LHCN-M2 (cell line): ENCODE measurements around the gene CNTNAP4. TPM values are rescaled to one million over a fixed set of nuclear protein-coding genes. Genes with fewer than 3 reads are reported as not detected.

Experiments used
- DNase-seq: peaks from one replicate; pipeline ENCODE4 v3.0.0-alpha.2; 2012; ENCODE audit warnings: low read depth
- total RNA-seq: library from RNA; depleted of rRNA; stranded (reverse); fragments of >200 nt; gene quantifications from 2 replicates; pipeline ENCODE4 v1.2.3, GENCODE V29; 2014

CNTNAP4 gene
- total RNA-seq, 1 experiment from 2014 or later, result not detected

GRCh38 chr16:76303637-76304314 is 26.6 kb downstream of the CNTNAP4 start:
- DNase-seq, result no peak

GRCh38 chr16:76309639-76310335 is 32.6 kb downstream of the CNTNAP4 start:
- DNase-seq, result no peak

DNA sequence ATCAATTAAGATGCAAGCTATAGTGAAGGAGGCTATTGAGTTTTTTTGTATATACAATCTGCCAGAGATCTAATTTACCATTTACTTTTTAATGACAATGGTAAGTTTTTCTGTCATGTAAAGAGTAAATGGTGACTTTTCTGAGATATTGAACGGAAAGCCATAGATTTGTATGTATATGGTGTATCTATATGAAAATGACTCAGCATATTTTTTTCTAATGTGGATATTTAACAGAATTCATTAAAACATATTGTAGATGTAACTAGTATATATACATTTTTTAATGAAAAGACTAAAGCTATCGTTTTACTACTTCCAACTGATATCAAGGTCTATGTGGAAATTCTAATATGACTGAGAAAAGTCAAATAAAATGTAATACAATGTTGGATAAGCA is 34.1 kb downstream of the CNTNAP4 start:
- no peak for DNase-seq

DNA sequence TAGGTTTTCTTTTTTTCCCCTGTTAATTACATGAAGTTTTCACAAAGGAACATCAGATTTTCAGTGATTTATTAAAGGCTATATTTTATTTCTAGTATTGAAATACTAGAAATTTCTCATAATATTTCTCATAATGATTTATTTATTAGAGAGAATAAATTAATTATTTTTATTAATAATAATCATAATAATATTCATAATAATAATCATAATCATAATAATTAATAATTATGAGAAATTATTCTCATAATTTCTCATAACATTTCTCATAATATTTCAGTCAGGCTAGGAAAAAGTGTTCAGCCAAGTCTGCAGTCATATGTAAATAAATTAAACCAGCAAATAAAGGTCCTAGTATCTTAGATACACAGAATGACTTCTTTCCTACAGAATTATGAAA is 41.4 kb downstream of the CNTNAP4 start:
- DNase-seq, result no peak

- DNase-seq, result no peak
Measured at GRCh38 chr16:76329106-76329505, 51.9 kb downstream of the CNTNAP4 start.

DNA sequence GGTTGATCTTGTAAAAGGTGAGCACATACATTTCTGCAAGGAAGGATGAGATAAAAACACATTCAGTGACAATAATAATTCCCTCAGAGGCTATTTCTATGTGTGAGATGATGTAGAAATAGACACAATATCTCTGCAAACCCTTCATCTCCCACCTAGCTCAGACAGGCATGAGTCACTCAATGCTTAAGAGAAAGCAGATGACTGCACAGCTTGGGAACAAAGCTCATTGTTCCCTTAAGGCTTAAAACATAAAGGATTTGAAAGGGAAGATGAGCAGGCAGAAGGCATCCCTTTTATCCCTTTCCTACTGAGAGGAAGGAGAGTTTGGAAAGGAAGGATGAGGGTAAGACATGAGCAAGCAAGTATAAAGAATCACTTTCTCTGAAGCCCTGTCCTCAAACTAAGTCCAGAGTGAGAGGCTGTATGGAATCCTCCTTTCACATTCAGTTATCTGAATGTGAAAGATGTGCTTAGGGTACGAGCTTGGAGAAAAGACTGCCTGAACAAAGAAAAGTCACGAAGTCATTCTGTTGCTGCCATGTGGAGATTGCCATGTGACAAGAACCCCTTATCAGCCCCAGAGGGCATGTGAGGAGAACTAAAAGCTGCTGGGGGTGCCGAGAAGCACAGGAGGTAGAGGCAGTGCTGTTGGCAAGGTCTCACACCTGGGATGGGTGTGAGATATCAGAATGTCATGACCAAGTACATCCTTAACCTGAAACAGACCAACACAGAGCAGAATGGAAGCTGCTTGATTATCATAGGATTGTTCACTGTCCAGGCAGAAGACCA is 58.2 kb downstream of the CNTNAP4 start:
- DNase-seq, result no peak

DNA sequence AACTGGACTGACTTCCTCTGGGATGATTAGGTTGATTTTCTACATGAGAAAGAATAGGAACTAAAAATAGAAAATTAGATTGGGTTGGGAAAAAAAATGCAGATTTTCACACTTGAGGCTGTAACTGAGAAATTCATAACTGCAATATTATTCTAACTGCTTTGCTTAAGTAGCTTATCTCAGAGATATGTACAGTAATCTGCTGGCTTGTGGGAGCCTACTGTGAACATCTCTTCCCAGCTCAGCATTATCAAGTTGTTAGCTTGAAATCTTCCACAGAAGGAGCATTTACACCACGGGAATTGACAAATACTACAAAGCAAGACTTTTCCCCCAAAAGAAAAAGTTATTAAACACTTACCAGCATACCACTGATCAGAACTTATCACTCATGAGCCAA is 58.9 kb downstream of the CNTNAP4 start:
- no peak for DNase-seq

- no peak for DNase-seq
Measured at GRCh38 chr16:76338472-76338871, 61.3 kb downstream of the CNTNAP4 start.

GRCh38 chr16:76343769-76344168 is 66.6 kb downstream of the CNTNAP4 start:
- no peak for DNase-seq

GRCh38 chr16:76345163-76345661 is 68.0 kb downstream of the CNTNAP4 start:
- DNase-seq, result no peak

- DNase-seq, result no peak
Measured at GRCh38 chr16:76346210-76346609, 69.0 kb downstream of the CNTNAP4 start.

DNA sequence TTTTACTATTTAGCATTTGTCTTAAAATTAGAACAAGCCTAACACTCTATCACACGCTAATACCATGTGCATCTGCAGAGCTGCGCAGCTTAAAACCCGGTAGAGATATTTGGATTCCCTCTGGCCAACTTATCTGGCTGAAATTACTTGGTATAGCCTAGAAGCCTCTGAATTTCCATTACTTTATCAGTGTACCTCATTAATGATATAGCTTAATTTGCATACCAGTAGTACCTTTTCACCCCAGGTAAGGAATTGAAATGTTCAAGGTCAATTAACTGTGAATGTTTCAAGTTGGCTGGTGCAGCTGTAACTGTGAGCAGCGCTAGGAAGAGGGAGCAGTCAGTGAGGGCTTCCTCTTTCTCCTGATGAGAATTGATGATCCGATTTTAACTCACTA is 74.2 kb downstream of the CNTNAP4 start:
- DNase-seq, result no peak

- DNase-seq, result no peak
Measured at GRCh38 chr16:76360404-76360803, 83.2 kb downstream of the CNTNAP4 start.

GRCh38 chr16:76370344-76370743 is 93.1 kb downstream of the CNTNAP4 start:
- DNase-seq, result no peak

DNA sequence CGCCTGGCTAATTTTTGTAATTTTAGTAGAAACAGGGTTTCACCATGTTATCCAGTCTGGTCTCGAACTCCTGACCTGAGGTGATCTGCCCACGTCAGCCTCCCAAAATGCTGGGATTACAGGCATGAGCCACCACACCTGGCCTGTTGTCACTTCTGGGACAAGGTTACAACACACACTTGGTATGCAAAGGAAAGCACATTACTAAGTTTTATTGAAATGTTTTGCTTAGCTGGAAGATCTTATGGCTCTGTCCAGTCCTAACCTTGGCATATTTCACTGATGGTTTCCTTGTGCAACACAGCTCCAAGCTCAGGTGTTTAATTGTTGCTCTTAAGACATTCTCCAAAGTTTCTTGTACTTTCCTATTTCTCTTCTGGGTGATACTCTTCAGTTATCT is 94.2 kb downstream of the CNTNAP4 start:
- no peak for DNase-seq

- no peak for DNase-seq
Measured at GRCh38 chr16:76373998-76374397, 96.8 kb downstream of the CNTNAP4 start.

GRCh38 chr16:76376988-76377387 is 99.8 kb downstream of the CNTNAP4 start:
- DNase-seq, result no peak

DNA sequence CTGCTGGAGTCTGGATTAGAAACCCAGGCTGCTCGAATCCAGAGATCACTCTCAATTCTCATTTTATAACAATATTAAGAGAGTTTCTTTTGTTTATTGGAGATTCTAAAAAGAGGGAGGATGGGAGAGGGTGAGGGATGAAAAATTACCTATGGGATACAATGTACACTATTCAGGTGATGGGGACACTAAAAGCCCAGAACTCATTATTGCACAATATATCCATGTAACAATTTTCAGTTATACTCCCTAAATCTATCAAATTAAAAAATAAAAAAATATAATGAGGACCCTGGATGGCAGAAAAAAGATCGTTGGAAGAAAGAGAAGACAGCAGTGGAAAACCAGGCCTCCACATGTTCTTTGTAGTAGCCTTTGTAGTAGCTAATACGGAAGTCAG is 100.8 kb downstream of the CNTNAP4 start:
- no peak for DNase-seq

DNA sequence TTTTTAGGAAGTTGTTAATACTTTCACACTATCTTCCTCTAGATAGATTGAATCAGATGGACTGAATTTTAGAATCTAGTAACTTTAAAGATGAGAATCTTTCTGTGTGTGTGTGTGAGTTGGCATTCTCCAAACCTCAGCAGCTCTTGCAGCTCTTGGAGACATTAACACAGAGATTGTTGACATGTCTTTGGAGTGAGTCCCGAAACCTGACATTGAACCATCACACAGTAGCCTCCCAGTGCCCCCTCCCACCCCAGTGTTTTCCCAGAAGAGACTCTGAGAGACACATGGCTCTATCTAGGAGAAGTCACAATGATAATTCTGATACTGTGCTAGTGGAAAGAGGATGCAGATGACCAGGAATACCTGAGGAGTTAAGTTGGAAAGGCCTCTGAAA is 103.9 kb downstream of the CNTNAP4 start:
- no peak for DNase-seq

- no peak for DNase-seq
Measured at GRCh38 chr16:76385601-76386230, 108.5 kb downstream of the CNTNAP4 start.

DNA sequence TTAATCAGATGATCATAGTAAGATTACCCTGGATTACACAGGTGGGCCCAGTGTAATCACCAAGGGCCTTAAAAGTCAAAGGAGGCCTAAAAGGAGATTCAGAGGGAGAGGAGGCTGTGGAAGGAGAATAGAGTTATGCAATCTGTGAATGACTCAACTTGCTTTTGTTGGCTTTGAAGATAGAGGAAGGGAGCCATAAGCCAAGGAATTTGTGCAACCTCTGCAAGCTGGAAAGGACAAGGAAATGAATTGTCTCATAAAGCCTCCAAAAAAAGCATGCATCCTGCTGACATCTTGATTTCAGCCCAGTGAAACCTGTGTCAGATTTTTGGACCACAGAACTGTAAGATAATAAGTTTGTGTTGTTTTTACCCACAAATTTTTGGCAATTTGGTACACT is 109.6 kb downstream of the CNTNAP4 start:
- DNase-seq, result no peak

DNA sequence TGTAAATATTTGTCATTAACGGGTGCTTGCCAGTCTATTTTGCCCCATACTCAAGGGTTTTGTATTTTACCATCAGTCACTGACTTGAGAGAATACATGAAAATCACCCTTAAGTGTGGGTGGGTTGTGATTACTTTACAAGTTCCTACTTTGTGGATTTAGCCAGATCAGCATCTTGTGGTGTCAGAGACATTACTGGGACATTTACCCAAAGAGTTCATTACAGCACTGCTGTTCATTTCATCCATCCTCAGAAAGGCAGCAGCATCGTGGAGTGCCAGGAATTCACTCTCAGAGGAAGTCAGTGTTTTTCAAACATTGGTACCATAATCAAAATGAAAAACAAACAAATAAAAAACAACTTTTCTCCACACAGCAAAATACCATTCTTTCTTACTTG is 110.8 kb downstream of the CNTNAP4 start:
- no peak for DNase-seq
